ENCODE measurements around the gene GDF10. TPM values are rescaled to one million over a fixed set of nuclear protein-coding genes. Genes with fewer than 3 reads are reported as not detected.

GDF10 gene
- total and polyA plus RNA-seq, 2 donors (not counting 1 experiment from before 2014, with no cell fraction given), result not detected

- Histone ChIP-seq H3K4me2 (replicated peaks; ENCODE audit: low read depth, low read length, poor library complexity, severe bottlenecking) (no peak overlapping the region), H4K20me1 (ENCODE audit: control insufficient read depth, insufficient read depth, low read length, poor library complexity, severe bottlenecking) (no peaks in the 10 kb centered on the region), H3K79me2 (ENCODE audit: control insufficient read depth, insufficient read depth, low read length) (no peaks in the 10 kb centered on the region), H3K9ac (ENCODE audit: low read length) (no peak overlapping the region), H2AFZ (ENCODE audit: insufficient read depth, low read depth, low read length, poor library complexity, severe bottlenecking) (no peak overlapping the region), H3K4me3 (ENCODE audit: control extremely low read depth in 1 of 5, extremely low read depth in 1 of 5, insufficient read depth in 1 of 5, low read depth in 2 of 5, low read length in 4 of 5) (no peak overlapping the region), H3K27me3 (replicated peaks in 1 of 4; ENCODE audit: control extremely low read depth in 1 of 4, control insufficient read depth in 3 of 4, insufficient read depth in 4 of 4, low read length in 3 of 4) (no peaks in the 10 kb centered on the region), H3K27ac (ENCODE audit: low read length in 2 of 2) (no peak overlapping the region), H3K4me1 (ENCODE audit: control insufficient read depth in 2 of 2, insufficient read depth in 2 of 2, low read length in 2 of 2) (no peaks in the 10 kb centered on the region), H3K36me3 (replicated peaks in 1 of 2; ENCODE audit: control extremely low read depth in 1 of 2, control insufficient read depth in 1 of 2, extremely low read depth in 1 of 2, insufficient read depth in 2 of 2, low read length in 1 of 2) (no peaks in the 10 kb centered on the region), H3K9me3 (ENCODE audit: control extremely low read depth in 1 of 3, control insufficient read depth in 2 of 3, insufficient read depth in 1 of 3, low read length in 2 of 3) (no peaks in the 10 kb centered on the region)
- Mint-ChIP-seq H3K9me3 (ENCODE audit: insufficient read depth) (no peaks in the 10 kb centered on the region), H3K27me3 (no peaks in the 10 kb centered on the region), H3K4me3 (no peak overlapping the region), H3K4me1 (no peaks in the 10 kb centered on the region), H3K27ac (no peak overlapping the region)
- POLR2A ChIA-PET, result no interaction called here
- WGBS (ENCODE audit: insufficient coverage), result 93% methylated on average over 7 of the region's 14 CpGs
- CTCF ChIA-PET, result interaction anchor here (1.4 kb wide), 1 partner anchor 12 kb away, joined by 3 read pairs; no protein-coding TSS in a partner anchor
- intact Hi-C loops (cut with micrococcal nuclease), result no loop called here
- ATAC-seq (ENCODE audit: low read depth), result no peak
- DNase-seq, result no peak
- TF ChIP-seq, protein P1, sequence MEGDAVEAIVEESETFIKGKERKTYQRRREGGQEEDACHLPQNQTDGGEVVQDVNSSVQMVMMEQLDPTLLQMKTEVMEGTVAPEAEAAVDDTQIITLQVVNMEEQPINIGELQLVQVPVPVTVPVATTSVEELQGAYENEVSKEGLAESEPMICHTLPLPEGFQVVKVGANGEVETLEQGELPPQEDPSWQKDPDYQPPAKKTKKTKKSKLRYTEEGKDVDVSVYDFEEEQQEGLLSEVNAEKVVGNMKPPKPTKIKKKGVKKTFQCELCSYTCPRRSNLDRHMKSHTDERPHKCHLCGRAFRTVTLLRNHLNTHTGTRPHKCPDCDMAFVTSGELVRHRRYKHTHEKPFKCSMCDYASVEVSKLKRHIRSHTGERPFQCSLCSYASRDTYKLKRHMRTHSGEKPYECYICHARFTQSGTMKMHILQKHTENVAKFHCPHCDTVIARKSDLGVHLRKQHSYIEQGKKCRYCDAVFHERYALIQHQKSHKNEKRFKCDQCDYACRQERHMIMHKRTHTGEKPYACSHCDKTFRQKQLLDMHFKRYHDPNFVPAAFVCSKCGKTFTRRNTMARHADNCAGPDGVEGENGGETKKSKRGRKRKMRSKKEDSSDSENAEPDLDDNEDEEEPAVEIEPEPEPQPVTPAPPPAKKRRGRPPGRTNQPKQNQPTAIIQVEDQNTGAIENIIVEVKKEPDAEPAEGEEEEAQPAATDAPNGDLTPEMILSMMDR (IDR thresholded peaks at IDR 0.05), result no peak
- TF ChIP-seq EZH2 (IDR thresholded peaks at IDR 0.05; ENCODE audit: borderline replicate concordance, insufficient read depth, low read depth, low read length, poor library complexity, severe bottlenecking), result no peak
Measured at GRCh38 chr10:47351899-47352815, 52.2 kb downstream of the GDF10 start.

DNA sequence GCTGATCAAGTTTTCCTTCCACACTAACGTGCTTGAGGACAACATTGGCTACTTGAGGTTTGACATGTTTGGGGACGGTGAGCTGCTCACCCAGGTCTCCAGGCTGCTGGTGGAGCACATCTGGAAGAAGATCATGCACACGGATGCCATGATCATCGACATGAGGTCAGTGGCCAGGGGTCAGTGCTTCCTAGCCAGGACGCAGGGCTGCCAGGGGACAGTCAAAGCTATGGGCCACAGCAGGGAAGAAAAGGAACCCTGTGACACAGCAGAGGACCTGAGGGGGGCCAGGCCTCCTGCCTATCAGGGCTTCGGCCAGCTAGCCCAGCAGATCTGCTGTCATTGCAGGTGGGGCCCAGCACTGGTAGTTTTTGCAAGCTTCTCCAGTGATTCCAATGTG lies 53.4 kb downstream of the GDF10 start:
- H3K4me1 ChIP-seq (ENCODE audit: control insufficient read depth in 2 of 2, insufficient read depth in 2 of 2, low read length in 2 of 2), result no peaks in the 10 kb centered on the region
- no peak for DNase-seq
- Mint-ChIP-seq H3K9me3 (ENCODE audit: insufficient read depth) (no peaks in the 10 kb centered on the region), H3K4me1 (no peaks in the 10 kb centered on the region), H3K4me3 (no peak overlapping the region), H3K27ac (no peak overlapping the region), H3K27me3 (no peaks in the 10 kb centered on the region)
- CTCF ChIA-PET, result interaction anchor here (1.4 kb wide), 1 partner anchor 14 kb away, joined by 3 read pairs; no protein-coding TSS in a partner anchor
- no peak overlapping the region for H3K27ac ChIP-seq (ENCODE audit: low read length in 2 of 2)
- H3K9ac ChIP-seq (ENCODE audit: low read length), result no peak overlapping the region
- no peak for ATAC-seq (ENCODE audit: low read depth)
- H3K27me3 ChIP-seq (replicated peaks in 1 of 4; ENCODE audit: control extremely low read depth in 1 of 4, control insufficient read depth in 3 of 4, insufficient read depth in 4 of 4, low read length in 3 of 4), result no peaks in the 10 kb centered on the region
- intact Hi-C loops (cut with micrococcal nuclease), result no loop called here
- no peak overlapping the region for H2AFZ ChIP-seq (ENCODE audit: insufficient read depth, low read depth, low read length, poor library complexity, severe bottlenecking)
- no peaks in the 10 kb centered on the region for H3K36me3 ChIP-seq (replicated peaks in 1 of 2; ENCODE audit: control extremely low read depth in 1 of 2, control insufficient read depth in 1 of 2, extremely low read depth in 1 of 2, insufficient read depth in 2 of 2, low read length in 1 of 2)
- no peak overlapping the region for H3K4me2 ChIP-seq (replicated peaks; ENCODE audit: low read depth, low read length, poor library complexity, severe bottlenecking)
- 97% methylated on average over 5 of the region's 6 CpGs for WGBS (ENCODE audit: insufficient coverage)
- TF ChIP-seq EZH2 (IDR thresholded peaks at IDR 0.05; ENCODE audit: borderline replicate concordance, insufficient read depth, low read depth, low read length, poor library complexity, severe bottlenecking), result no peak
- TF ChIP-seq, protein P1 (IDR thresholded peaks at IDR 0.05), result no peak
- POLR2A ChIA-PET, result no interaction called here
- H3K9me3 ChIP-seq (ENCODE audit: control extremely low read depth in 1 of 3, control insufficient read depth in 2 of 3, insufficient read depth in 1 of 3, low read length in 2 of 3), result no peaks in the 10 kb centered on the region
- no peaks in the 10 kb centered on the region for H4K20me1 ChIP-seq (ENCODE audit: control insufficient read depth, insufficient read depth, low read length, poor library complexity, severe bottlenecking)
- no peak overlapping the region for H3K4me3 ChIP-seq (ENCODE audit: control extremely low read depth in 1 of 5, extremely low read depth in 1 of 5, insufficient read depth in 1 of 5, low read depth in 2 of 5, low read length in 4 of 5)
- H3K79me2 ChIP-seq (ENCODE audit: control insufficient read depth, insufficient read depth, low read length), result no peaks in the 10 kb centered on the region
